Effector CD8-positive, alpha-beta T cell (primary cell): Measurements from ENCODE around the gene PRIM2.
"Not testable (repeated sequence)": the region's sequence is repeated elsewhere in the genome, so short reads cannot be mapped to it uniquely, and the experiment has no call there.

ENCODE experiments used
- DNase-seq: peaks from one replicate; lab custom pipeline; 2025; lab: John Stamatoyannopoulos, UW

Gene PRIM2

DNA sequence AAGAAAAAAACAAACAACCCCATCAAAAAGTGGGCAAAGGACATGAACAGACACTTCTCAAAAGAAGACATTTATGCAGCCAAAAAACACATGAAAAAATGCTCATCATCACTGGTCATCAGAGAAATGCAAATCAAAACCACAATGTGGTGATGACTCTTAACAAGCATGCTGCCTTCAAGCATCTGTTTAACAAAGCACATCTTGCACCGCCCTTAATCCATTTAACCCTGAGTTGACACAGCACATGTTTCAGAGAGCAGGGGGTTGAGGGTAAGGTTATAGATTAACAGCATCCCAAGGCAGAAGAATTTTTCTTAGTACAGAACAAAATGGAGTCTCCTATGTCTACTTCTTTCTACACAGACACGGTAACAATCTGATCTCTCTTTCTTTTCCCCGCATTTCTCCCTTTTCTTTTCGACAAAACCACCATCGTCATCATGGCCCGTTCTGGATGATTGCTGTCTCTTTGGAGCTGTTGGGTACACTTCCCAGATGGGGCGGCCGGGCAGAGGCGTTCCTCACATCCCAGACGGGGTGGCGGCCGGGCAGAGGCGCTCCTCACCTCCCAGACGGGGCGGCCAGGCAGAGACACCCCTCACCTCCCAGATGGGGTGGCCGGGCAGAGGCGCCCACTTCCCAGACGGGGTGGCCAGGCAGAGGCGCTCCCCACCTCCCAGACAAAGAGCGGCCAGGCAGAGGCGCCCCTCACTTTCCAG is 7.2 kb upstream of the PRIM2 start:
- not testable (repeated sequence) for DNase-seq

DNA sequence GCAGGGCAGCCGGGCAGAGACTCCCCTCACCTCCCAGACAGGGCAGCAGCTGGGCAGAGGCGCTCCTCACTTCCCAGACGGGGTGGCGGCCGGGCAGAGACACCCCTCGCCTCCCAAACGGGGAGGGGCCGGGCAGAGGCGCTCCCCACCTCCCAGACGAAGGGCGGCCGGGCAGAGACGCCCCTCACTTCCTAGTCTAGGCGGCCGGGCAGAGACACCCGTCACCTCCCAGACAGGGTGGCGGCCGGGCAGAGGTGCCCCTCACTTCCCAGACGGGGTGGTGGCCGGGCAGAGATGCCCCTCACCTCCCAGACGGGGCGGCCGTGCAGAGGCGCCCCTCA is 6.6 kb upstream of the PRIM2 start:
- no peak for DNase-seq

DNA sequence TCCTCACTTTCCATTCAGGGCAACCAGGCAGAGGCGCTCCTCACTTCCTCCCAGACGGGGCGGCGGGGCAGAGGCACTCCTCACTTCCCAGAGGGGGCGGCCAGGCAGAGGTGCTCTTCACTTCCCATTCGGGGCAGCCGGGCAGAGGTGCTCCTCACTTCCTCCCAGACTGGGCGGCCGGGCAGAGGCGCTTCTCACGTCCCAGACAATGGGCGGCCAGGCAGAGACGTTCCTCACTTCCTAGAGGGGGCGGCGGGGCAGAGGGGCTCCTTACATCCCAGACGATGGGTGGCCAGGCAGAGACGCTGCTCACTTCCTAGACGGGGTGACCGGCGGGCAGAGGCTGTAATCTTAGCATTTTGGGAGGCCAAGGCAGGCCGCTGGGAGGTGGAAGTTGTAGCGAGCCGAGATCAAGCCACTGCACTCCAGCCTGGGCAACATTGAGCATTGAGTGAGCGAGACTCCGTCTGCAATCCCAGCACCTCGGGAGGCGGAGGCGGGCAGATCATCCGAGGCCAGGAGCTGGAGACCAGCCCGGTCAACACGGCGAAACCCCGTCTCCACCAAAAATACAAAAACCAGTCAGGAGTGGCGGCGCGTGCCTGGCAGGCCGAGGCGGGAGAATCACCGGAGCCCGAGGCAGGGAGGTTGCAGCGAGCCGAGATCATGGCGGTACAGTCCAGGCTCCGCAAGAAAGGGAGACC is 6.0 kb upstream of the PRIM2 start:
- DNase-seq, result not testable (repeated sequence)

- DNase-seq, result no peak
These were observed 5.5 kb upstream of the PRIM2 start for GRCh38 chr6:57312004-57312345.

DNA sequence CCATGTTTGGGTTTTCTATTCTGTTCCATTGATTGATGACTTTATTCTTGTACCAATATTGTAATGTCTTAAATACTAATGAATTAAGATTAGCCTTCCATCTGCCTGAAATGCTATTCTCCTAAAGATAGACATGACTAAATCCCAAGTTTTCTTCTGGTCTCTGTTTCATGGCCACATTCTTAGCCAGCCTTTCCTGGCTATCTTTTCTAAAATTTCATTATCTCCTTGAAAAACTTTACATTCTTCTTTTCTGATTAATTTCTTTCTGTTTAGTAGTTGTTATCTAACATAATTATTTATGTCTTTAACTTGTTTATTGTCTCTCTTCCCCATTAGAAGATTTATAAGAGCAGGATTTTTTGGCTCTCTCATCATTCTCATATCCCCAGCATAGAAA is 4.4 kb upstream of the PRIM2 start:
- DNase-seq, result no peak

- no peak for DNase-seq
These were observed 3.5 kb upstream of the PRIM2 start for GRCh38 chr6:57313711-57314471.

- DNase-seq, result no peak
These were observed 2.3 kb upstream of the PRIM2 start for GRCh38 chr6:57315111-57315510.

- no peak for DNase-seq
These were observed 1.6 kb upstream of the PRIM2 start for GRCh38 chr6:57315851-57316250.

GRCh38 chr6:57316581-57317059 is 810 bp upstream of the PRIM2 start:
- peak; percentile 72 for DNase-seq

GRCh38 chr6:57324538-57324937 is 7.1 kb downstream of the PRIM2 start:
- DNase-seq, result no peak

- DNase-seq, result no peak
These were observed 9.9 kb downstream of the PRIM2 start for GRCh38 chr6:57327311-57327710.

- DNase-seq, result no peak
These were observed 10.6 kb downstream of the PRIM2 start for GRCh38 chr6:57328074-57328473.

DNA sequence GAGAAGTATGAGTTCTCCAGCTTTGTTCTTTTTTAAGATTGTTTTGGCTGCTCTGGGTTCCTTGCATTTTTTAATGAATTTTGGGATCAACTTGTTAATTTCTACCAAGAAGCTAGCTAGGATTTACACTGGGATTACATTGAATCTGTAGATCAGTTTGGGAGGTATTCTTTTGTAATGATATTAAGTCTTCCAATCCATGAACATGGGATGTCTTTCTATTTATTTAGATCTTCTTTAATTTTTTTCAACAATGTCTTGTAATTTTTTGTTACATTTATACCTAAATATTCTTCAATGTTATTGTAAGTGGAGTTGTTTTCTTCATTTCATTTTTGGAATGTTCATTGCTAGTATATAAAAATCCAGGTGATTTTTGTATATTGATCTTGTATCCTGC is 12.5 kb downstream of the PRIM2 start:
- no peak for DNase-seq

- no peak for DNase-seq
These were observed 24.8 kb downstream of the PRIM2 start for GRCh38 chr6:57342148-57342669.

DNA sequence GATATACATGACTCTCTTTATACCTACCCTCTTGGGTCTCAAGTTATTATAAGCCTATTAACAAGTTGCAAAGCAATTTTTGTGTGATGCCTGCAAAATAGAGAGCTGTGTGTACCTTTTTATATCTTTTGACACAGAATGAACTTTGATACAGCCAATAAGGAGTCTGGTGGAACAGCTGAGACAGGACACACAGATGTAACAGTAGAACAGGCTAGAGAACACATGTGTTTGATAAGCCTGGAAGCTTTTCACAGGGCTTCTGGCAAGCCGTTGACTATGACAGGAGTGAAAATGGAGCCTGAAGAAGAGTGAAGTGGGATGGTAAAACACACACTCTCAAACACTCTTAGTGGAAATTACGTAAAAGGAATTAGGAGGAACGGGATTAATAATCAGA is 25.9 kb downstream of the PRIM2 start:
- DNase-seq, result not testable (repeated sequence)

DNA sequence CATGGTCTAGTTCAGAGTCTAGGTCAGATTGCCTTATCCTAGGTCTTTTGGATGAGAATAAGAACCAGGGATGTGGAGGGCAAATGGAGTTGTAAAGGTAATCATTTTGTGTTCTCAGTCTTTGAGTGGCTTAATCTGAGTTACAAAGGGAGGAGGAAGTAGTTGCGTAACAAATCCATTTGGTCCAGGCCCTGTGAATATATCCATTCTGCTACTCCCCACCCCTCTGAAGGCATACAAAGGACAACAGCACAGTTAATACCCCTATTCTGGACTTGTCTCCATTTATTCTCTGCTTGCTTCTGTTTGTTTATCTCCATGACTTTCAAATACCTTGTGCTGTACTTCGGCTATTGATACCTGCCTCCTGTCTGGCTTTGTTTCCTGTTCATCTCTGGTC is 29.3 kb downstream of the PRIM2 start:
- not testable (repeated sequence) for DNase-seq

- not testable (repeated sequence) for DNase-seq
These were observed 30.2 kb downstream of the PRIM2 start for GRCh38 chr6:57347597-57347996.

- not testable (repeated sequence) for DNase-seq
These were observed 33.0 kb downstream of the PRIM2 start for GRCh38 chr6:57350443-57350842.

GRCh38 chr6:57352596-57352995 is 35.2 kb downstream of the PRIM2 start:
- DNase-seq, result not testable (repeated sequence)

DNA sequence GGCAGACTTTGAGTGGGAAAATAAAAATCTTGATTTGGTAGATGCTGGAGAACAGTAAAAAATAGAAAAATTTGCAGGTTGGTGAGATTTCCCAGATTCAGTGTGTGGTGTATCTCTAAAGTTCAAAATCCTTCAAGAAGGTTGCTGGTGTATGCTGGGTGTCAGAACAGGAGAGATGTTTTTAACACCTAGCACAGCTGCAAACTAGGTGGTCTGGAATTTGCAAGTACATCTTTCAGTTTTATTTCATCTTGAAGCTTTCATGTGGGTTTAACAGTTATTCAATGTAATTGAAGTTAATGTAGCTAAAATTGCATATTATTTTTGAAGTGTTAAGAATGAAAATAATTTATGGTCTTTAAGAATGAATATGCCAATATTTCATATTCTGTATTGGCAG is 40.9 kb downstream of the PRIM2 start:
- not testable (repeated sequence) for DNase-seq

DNA sequence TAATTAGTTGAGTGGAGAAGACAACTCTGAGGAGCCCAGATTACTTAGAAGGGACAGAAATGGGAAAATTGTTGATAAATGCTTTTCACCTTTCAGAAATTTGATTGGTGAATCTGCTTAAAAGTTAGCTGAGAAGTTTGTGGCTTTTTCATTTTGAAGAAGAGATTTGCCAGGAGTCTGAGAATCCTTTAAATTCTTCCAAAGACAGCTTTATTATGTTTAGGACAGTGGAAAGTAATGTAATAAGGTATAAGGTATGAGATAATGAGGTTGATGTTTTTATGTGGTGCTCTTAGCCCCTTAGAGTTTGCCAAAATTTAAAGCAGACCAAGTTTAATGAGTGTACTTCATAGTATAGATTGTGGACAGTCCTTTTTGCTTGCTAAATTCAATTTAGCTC is 42.3 kb downstream of the PRIM2 start:
- not testable (repeated sequence) for DNase-seq

DNA sequence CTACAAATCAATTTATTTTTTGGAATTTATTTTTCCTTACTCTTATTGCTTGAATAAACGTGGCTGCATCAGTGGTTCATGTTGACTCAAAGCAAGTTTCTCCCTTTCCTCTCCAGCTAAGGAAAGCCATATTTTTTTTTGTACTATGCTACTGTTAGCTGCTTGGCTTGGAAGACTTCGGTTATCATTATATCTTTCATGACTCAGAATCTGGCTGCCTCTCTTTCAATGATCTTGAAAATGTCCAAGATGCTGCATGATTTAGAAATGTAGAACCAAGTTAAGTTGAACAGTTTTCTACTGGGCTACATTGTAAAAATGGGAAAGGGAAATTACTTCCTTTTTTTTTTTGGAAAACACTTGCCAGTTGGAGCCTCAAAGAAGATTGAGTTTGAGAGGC is 44.9 kb downstream of the PRIM2 start:
- DNase-seq, result not testable (repeated sequence)
